Transverse colon (tissue), 4 donors: Measurements from ENCODE around the gene BEND3.

Experiments used
- EP300 ChIP-seq: sonication (generic); formaldehyde crosslinking; IDR thresholded peaks from one replicate; pipeline ENCODE4 v1.6.1; 2017; ENCODE audit warnings: antibody characterized with exemption, low read depth
- POLR2A ChIP-seq: fragments of 450-650 bp; IDR thresholded peaks from one replicate; pipeline ENCODE4 v1.6.1; 2016; ENCODE audit warnings: antibody characterized with exemption, mild to moderate bottlenecking, moderate library complexity
- POLR2AphosphoS5 ChIP-seq, 3 donors: sonication (generic); formaldehyde crosslinking; IDR thresholded peaks; one replicate each; pipeline ENCODE4 v1.6.1; 2016; ENCODE audit warnings: antibody characterized with exemption in 3 of 3
- TF ChIP-seq, protein P1 (sequence below), 5 experiments: fragments of 200-600 bp in 3 of 5; fragments of 450-650 bp in 2 of 5; sonication (generic) in 3 of 5; IDR thresholded peaks; 1 replicate in 2 of 5; 2 replicates in 3 of 5; pipeline ENCODE4 v1.5.1; 2016 to 2017; ENCODE audit warnings: antibody characterized with exemption in 5 of 5, inconsistent platforms in 3 of 5, mild to moderate bottlenecking in 2 of 5, moderate library complexity in 1 of 5

DNA sequence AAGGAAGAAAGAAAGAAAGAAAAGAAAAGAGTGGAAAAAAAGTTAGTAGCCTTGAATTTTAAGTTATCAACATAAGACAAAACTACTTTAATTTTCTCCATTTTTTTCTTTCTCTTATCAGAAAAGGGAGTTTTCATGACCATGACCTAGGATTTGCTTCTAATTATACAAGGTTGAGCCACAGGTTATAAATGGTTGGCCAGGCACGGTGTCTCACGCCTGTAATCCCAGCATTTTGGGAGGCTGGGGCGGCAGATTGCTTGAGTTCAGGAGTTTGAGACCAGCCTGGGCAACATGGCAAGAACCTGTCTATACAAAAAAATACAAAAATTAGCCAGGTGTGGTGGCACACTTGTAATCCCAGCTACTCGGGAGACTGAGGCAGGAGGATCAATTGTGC, 95.1 kb downstream of the BEND3 start:
- TF ChIP-seq, protein P1, sequence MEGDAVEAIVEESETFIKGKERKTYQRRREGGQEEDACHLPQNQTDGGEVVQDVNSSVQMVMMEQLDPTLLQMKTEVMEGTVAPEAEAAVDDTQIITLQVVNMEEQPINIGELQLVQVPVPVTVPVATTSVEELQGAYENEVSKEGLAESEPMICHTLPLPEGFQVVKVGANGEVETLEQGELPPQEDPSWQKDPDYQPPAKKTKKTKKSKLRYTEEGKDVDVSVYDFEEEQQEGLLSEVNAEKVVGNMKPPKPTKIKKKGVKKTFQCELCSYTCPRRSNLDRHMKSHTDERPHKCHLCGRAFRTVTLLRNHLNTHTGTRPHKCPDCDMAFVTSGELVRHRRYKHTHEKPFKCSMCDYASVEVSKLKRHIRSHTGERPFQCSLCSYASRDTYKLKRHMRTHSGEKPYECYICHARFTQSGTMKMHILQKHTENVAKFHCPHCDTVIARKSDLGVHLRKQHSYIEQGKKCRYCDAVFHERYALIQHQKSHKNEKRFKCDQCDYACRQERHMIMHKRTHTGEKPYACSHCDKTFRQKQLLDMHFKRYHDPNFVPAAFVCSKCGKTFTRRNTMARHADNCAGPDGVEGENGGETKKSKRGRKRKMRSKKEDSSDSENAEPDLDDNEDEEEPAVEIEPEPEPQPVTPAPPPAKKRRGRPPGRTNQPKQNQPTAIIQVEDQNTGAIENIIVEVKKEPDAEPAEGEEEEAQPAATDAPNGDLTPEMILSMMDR (IDR thresholded peaks at IDR 0.05) = no peak
- TF ChIP-seq EP300 = no peak
- TF ChIP-seq POLR2AphosphoS5 (IDR thresholded peaks at IDR 0.05) = no peak
- TF ChIP-seq POLR2A = no peak
